ENCODE data around the gene IL20.

Gene IL20, protein sequence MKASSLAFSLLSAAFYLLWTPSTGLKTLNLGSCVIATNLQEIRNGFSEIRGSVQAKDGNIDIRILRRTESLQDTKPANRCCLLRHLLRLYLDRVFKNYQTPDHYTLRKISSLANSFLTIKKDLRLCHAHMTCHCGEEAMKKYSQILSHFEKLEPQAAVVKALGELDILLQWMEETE

DNA sequence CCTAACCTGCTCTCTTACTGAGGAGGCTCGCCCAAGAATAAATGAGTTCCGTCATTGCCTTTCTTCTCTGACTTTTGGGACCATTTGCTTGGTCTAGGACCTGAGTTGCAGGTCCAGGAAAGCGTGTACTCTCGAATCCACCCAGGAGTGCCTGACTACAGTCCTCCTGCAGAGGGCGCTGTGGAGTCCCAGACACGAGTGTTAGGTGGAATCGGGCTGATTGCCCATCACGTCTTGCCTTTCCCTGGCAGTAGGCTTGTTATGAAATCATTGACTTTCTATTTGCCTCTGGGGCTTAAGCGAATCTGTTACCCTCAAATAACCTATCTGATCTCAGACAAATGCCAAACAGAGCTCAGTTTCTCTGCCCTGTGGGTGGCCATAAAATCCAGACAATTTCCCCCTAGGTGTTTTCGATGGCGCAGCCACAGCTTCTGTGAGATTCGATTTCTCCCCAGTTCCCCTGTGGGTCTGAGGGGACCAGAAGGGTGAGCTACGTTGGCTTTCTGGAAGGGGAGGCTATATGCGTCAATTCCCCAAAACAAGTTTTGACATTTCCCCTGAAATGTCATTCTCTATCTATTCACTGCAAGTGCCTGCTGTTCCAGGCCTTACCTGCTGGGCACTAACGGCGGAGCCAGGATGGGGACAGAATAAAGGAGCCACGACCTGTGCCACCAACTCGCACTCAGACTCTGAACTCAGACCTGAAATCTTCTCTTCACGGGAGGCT is at the start of gene IL20:
TSS of gene IL20 (plus strand) at position 685 of the 733 bp plus-strand sequence. CDS start 230 bp downstream, outside the sequence.
- peak; percentile 82 for DNase-seq

DNA sequence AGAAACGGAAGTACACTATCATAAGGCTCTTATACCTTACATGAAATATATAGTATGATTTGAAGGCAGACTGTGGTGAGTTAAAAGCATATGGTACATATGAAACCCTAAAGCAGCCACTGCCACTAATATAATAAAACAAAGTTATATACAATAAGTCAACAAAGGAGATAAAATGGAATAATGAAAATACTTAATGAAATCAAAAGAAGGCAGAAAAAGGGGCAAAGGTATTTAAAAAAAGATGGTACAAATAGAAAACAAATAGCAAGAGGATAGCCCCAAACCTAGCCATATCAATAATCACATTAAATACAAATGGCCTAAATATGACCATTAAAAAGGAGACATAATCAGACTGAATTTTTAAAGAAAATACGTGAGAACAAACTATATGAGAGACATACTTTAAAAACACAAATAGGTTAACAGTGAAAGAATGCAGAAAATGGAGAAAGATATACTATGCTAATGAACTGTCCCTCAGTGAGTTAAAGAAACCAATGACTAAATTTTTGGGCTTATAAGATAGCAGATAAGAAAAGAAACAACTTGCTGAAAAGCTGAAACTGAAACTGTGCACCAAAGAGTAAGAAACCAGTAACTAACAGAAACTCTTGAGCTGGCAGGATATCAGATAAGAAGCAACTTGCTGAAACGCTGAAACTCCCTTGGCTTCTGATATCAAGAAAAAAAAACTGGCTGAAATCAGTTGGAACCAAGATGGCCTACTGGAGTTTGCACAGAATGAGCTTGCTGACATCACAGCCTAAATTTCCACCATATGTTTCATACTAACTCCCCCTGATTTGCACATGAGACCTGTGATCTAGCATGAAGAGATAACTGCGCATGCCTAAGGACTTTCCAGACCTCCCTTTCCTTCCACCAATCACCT is 48.8 kb upstream of the IL20 start:
- no peak for DNase-seq

DNA sequence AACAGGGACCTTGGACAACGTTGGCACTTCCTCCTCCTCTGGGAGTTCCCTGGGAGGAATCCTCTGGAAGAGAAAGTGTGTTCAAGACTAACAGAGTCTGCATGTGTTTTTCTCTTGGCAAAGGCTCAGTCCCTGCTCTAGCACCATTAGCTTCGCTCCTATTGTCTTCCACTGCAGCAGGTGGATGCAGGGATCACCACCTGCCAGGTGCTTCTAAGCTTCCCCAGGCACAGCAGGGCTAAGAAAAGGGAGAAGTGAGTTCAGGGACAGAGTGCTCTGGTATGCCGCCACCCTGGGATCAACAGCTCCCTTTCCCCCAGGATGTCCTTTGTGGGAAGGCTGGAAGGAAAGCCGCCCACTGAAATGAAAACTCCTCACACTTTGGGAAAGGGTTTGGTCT is 43.9 kb upstream of the IL20 start:
- DNase-seq, result no peak

DNA sequence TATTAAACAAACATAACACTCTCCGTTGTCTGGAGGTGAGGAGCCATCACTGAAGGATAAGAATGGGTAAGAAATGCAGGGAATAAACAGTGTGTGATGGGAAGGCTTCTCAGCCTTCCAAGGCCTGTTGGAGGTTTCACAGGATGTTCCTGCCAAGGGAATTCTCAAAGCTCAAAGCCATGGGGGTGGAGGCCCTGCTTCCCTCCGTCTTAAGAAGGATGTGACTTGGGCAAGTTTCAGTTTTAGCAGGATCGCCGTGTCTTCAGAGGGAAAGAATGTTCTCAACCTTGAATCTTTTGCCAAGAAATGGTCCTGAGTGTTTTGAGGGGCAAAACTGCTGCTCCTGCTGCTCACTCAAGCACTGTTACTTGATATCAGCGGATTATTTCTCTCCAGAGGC is 41.7 kb upstream of the IL20 start:
- DNase-seq, result no peak

DNA sequence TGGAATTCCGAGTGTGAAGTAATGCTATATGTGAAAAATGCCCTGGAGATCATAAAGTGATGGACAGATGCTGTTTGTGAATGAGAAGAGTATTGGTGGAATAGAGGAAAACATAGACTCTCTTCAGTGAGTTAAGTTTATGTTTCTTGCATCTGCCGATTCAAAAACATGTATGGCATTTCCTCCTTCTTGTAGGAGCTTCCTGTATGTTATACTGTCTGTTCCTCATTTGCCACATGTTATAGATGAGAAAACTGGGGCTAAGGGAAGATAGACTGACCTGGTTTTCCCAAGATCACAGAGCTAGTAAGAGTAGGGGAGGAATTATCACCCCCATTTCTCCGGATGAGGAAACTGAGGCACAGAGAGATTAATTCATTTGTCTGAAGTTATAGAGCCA is 41.1 kb upstream of the IL20 start:
- DNase-seq, result no peak

DNA sequence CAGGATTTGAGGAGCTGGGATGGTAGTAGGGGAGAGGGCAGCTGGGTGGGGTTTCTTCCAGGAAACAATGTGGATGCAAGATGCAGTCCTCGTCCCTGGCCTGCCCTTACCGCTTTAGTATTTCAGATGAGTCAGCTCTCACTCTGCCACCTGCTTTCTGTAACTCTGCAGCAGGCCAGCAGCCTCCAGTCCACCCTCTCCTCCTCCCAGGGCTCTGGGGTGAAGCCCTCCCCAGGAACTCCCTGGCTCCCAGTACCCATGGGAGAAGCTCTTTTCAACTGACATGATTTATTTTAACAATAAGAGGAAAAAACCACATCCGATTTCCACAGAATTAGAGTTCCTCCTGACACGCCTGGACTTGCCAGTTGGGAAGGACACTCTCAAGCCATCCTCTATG is 39.0 kb upstream of the IL20 start:
- DNase-seq, result no peak

DNA sequence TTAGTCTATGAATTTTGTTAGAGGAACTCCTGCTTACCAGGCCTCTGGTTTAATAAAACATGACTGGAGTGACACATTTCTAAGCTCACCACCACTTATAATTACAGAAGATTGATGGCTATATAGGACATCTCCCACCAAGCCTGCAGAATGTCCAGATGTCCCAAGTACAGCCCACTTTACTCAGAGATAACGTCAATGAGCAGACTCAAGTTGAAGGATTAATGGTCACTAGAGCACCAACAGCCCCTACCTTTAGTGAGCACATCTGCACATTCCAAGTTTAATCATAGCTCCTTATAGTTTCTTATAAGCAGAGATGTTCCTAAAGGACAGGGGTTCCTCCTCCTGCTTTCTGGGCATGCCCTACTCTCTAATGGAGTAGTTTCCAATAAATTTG is 37.4 kb upstream of the IL20 start:
- DNase-seq, result no peak

DNA sequence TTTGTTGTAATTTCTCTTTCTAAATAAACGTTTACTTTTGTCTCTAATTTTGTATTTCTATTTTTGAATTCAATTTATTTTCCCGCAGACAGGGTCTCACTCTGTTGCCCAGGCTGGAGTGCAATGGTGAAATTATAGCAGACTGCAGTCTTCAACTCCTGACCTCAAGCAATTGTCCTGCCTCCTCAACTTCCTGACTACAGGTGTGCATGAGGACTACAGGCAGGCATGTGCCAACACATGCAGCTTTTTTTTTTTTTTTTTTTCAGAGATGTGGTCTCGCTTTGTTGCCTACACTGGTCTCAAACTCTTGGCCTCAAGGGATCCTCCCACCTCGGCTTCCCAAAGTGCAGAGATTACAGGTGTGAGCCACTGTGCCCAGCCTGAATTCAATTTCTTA is 36.7 kb upstream of the IL20 start:
- DNase-seq, result no peak

DNA sequence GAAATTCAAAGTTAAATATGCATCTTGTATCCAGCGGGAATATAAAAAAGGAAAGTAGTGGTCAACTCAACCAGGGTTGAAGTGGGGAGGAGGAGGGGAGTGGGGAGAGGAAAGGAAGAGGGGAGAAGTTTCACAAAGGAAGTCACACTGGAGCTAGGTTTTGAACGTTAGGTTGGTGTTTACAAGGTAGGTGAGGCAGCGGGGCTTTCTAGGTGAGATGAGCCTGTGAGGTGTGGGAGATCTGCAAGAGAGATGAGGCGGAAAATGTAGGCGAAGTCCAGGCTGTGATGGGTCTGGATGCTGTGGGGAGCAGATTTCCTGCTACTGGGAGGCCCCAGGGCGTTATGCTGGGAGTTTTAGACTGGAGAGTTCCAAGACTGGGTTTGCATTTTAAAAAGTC is 36.1 kb upstream of the IL20 start:
- DNase-seq, result no peak

DNA sequence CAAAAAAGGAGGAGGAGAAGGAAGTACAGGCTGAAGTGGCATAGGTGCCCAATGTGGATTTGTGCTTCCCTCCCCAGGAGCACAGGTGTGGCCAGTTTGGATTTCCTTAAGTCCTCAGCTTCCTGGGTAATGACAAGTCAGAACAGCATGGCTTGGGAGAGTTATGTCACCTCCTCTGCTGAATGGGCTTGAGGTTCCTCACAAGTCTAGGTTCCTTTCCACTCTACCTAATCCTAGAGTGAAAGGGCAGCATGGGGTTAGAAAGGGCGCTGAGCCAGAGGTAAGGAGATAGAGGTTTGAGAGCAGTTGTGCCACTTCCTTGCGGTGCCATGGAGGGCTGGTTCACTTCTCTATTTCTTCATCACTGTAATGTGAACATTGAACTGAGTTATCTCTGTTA is 35.5 kb upstream of the IL20 start:
- DNase-seq, result no peak

DNA sequence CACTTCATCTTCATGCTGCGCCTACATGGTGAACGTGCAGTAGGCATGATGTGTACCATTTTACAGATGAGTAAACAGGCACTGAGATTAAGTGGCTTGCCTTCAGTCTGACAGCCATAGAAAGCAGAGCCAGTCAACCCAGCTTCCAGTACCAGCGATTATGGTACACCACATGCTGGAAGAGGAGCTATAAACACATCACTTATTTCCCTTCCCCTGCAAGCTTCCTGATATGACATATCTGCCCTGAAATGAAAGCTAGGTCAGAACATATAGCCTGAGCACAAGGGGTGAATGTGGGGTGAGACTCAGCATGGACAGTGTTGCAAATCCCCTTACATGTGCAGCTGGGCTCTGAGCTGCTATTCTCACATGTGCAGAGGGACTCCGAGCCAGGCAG is 33.8 kb upstream of the IL20 start:
- DNase-seq, result no peak

DNA sequence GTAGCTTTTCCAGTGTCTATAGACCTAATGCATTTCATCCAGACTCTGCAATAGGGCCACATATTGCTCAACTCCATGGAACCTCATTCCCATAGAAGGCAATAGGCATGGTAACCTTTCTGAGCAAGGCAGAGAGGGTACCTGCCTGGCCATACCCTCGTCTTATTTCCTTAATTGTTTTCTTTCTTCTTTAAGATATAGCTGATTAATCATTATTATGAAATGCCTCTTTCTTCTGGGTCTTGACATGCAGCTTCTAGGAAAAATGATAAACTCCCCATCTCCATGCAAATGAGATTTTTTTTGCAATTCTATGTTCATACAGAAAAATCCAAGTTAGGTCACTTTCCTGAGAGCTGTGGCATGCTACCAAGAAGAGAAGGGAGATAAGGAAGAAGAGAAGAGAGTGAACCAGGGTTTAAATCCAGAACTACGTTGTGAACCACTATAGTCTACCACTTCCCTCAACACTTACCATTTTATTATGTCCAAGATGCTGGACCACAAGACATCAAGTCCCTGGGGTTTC is 33.0 kb upstream of the IL20 start:
- DNase-seq, result no peak

DNA sequence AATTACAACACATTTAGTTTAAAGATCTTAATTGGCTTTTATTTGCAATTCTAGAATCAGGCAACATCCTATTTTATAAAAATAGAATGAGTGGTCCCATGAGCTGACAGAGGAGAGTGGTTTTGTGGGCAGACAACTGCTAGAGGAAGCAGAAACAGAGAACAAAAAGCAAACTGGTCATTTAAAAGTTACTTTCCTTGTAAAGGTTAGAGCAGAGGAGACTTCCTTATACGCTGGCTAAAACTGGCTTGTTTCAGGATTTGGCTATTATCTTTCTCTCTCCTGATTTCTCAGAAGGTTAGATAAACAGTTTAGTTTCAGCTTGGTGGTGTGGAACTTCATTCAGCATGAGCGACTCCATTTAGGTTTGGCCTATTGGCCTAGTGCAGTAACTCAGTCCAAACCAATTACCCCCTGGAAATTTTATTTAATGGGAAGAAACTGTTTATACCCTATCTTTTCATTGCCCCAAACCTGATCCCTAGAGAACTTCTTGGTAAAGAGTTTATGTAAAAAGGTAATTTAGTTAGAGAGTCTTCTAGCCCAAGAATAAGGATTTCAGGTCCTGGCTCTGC is 32.2 kb upstream of the IL20 start:
- no peak for DNase-seq

DNA sequence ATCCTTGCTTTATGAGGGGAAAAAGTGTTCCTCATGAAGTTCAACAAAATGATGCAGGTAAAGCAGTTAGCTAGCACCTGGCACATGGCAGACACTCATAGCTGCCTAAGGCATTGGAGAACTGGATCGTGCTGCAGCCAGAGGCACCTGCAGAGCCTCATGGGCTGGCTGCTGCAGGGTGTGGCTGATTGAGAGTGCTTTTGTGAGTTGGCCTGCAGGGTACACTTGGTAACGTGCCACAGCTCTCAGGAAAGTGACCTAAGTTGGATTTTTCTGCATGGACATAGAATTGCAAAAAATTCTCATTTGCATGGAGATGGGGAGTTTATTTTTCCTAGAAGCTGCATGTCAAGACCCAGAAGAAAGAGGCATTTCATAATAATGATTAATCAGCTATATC is 31.6 kb upstream of the IL20 start:
- no peak for DNase-seq

DNA sequence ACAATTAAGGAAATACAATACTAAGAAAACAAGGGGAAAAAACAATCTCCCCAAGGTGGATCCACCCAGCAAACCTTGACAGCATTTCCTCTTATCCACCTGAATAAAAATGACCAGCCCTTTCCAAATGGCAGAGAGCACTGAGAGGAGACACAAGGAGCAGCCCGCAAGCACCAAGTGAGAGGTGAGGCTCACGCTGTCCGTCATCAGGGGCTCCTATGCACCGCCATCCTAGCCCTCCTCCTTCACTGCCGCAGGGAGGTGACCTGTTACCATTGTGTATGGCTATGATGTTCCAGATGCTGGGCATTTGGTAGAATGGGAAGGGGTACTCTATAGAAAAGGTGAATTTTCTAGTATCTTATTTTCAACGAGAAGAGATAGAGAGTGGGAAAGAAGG is 31.2 kb upstream of the IL20 start:
- no peak for DNase-seq

DNA sequence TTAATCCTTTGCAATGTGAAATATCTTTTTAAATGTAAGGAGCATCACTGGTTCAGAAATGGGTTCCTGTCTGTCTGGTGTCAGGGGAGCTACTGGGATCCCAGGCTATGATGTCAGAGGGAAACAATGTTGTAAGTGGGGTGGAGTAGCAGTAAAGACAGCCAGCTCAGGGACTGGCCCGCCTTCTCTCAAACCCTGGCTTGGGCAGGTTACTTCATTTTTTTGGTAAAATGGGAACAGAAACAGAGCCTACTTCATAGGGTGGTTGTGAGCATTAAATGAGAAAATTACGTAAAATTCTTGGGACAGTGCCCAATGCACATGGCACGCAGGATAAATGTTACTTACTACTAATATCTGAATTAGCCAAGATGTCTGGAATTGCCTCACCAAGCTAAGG is 30.7 kb upstream of the IL20 start:
- DNase-seq, result no peak

DNA sequence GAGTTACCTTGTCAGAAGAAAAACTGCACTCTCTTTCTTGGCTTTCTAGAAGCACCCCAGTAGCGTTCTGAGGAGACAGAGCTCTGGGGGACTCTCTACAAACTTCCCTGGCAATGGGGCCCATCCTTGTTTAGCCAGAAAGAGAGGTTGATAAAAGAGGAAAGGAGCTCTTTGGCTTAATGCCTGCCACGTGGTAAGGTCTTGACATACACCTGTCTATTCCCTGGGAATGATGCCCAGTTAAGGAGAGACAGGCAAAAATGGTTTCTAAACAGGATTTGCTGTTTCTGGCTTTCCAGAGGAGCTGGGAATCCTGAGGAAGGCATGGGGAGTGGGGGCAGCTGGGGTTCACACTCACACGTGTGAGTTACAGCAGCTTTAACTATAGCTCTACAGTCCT is 30.2 kb upstream of the IL20 start:
- DNase-seq, result no peak

DNA sequence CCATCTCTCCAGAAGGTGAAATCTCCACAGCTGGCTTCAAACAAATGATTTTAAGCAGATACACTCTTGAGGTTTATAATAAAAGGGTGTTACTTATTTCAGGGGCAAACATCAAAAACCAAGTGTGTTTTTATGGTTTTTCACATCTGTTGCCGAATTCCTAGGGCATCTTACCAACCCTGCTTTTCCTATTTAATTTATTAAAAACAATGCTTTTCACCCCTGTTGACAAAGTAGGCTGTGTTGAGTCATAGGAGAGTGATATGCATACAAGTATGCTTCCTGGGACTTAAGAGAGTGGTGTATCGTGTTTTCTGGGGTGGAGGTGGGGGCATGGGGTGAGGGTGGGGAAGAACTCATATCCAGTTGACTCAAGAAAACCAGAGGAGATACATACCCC is 29.3 kb upstream of the IL20 start:
- DNase-seq, result no peak

DNA sequence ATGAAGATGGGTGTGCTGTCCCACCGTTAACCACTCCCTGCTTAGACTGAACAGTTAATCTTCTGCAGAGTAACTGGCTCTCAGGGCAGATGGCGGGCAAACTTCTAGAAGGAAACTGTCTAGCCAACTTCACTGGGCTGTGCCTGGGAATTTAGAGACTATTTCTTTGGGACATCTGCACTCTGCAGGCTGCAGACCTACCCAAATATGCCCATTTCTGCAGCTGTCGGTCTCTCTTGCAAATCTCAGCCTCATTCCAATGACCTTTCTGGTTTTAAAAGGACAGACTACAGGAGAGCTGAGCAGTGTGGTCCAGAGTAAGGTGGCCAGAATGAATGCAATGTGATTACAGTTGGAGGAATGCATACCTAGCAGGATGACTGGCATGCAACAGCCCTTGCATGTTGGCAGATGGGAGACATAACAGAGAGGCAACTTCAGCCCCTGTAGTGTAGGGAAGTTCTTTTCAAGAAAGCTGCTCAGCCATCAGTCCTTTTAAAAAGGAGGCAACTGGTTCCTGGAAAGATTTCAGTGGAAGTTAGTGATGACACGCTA is 26.3 kb upstream of the IL20 start:
- DNase-seq, result no peak

DNA sequence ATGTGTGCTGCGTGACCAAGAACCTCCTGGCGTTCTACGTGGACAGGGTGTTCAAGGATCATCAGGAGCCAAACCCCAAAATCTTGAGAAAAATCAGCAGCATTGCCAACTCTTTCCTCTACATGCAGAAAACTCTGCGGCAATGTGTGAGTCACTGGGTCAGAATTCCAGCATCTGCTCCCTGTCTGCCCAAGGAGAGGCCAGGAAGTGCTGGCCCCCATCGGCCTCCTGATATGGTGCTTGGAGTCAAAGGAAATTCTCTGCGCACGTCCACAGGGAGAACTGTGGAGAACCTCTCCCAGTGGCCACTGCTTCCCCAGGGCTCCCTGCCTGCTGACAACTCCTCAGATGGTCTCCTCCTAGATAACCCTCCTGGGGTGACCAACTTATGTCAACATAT is 25.6 kb upstream of the IL20 start:
- no peak for DNase-seq

DNA sequence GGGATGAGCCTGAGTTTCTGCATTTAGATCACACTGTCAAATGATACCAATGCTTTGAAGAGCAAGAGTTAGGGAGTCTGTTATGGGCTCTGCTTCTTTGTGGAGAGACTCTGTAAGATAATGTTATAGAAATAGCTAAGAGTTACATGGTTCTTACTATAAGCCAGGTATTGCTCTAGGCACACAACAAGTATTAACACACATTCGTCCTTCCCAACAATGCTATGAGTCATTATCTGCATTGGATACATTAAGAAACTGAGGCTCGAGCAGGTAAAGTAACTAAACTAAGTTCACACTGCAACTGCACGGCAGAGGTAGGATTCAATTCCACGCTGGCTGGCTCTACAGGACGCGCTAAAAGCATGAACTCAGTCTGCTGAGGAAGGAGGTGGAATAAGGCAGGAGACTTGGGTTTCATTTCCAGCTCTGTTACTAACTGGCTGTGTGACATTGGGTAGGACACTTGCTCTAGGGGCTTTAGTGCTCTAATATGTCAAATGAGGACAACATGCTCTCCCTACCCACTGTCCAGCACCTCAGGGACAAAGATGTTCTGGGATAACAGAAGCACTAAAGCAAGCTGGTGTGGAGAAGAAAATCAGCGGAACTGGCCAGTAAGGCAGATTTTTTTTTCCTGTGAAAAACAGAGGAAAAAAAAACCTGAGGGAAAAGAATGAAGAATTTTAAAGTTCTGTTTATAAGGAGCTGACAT is 23.7 kb upstream of the IL20 start:
- DNase-seq, result no peak

DNA sequence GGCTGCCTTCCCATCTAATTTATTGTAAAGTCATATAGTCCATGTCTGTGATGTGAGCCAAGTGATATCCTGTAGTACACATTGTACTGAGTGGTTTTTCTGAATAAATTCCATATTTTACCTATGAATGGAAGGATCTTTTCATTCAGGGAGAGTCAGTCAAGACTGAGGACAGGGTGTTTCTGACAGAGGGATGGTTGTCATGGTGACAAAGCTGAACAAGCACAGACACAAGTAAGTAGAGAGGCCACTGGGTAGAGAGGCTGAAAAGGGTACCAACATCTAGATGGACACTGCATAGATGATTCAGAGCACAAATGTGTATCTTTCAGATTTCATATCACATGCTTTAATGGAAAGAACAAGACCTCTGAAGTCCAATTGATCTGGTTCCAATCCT is 22.6 kb upstream of the IL20 start:
- no peak for DNase-seq

Data from NCI-H1694 (cell line).